Panc1 (cell line): ENCODE data around the gene RHEB. TPM values are rescaled to one million over a fixed set of nuclear protein-coding genes. Genes with fewer than 3 reads are reported as not detected.

ENCODE experiments used
- ATAC-seq: fragments of 200-7000 bp; cut with Tn5 transposase; 2 replicates; pipeline ENCODE4 v1.9.1; 2020; ENCODE audit warnings: mild to moderate bottlenecking, moderate library complexity
- BruUV-seq: library from RNA; stranded (reverse); fragments of 400-500 nt; replicated peaks from 2 replicates; lab custom pipeline; 2021; lab: Mats Ljungman, UMichigan
- CTCF ChIA-PET: fragments of 300-600 bp; sonication (Branson Sonifier 250); formaldehyde crosslinking; loops from one replicate; lab custom pipeline; 2022; ENCODE audit warnings: antibody characterized with exemption; lab: Charles Lee
- POLR2A ChIA-PET: fragments of 300-600 bp; sonication (Branson Sonifier 250); formaldehyde crosslinking; loops from one replicate; lab custom pipeline; 2022; ENCODE audit warnings: antibody characterized with exemption; lab: Charles Lee
- DNase-seq: peaks from one replicate; pipeline ENCODE4 v3.0.0-alpha.2; 2010; ENCODE audit warnings: low read depth, low spot score
- H3K27ac ChIP-seq: 2 replicates; pipeline ENCODE4 v1.5.1; 2011; ENCODE audit warnings: mild to moderate bottlenecking, low read length, inconsistent platforms
- H3K27me3 ChIP-seq: fragments of 200-500 bp; sonication (Bioruptor generic); 2 replicates; pipeline ENCODE4 v1.6.0; 2014; ENCODE audit warnings: low read length, inconsistent platforms; ENCODE audit not compliant: control insufficient read depth, insufficient read depth
- H3K36me3 ChIP-seq: fragments of 200-500 bp; sonication (Bioruptor generic); 2 replicates; pipeline ENCODE4 v1.5.1; 2014; ENCODE audit warnings: inconsistent platforms, mild to moderate bottlenecking, low read length, moderate library complexity; ENCODE audit not compliant: control insufficient read depth, insufficient read depth
- H3K4me1 ChIP-seq: 2 replicates; pipeline ENCODE4 v1.5.1; 2011; ENCODE audit warnings: inconsistent platforms, mild to moderate bottlenecking, low read length, moderate library complexity; ENCODE audit not compliant: control insufficient read depth, insufficient read depth
- H3K4me3 ChIP-seq, 2 experiments: 2 replicates each; pipeline ENCODE4 v1.5.1; 2011 to 2012; ENCODE audit warnings: low read depth in 2 of 2, low read length in 2 of 2, mild to moderate bottlenecking in 2 of 2, inconsistent platforms in 1 of 2, moderate library complexity in 1 of 2
- H3K9me3 ChIP-seq: fragments of 200-500 bp; sonication (Bioruptor generic); 2 replicates; pipeline ENCODE4 v1.5.1; 2014; ENCODE audit warnings: low read depth, mild to moderate bottlenecking, inconsistent platforms, low read length, moderate library complexity; ENCODE audit not compliant: control insufficient read depth, insufficient read depth
- CTCF ChIP-seq: fragments of 450-650 bp; IDR thresholded peaks from 2 replicates; pipeline ENCODE4 v1.5.1; 2017; ENCODE audit warnings: mild to moderate bottlenecking
- POLR2AphosphoS5 ChIP-seq: IDR thresholded peaks from 2 replicates; pipeline ENCODE4 v1.6.1; 2012; ENCODE audit warnings: mild to moderate bottlenecking, low read depth, low read length, moderate library complexity
- REST ChIP-seq, 2 experiments: IDR thresholded peaks; 2 replicates each; pipeline ENCODE4 v1.6.1; 2011 to 2012; ENCODE audit warnings: low read depth in 2 of 2, control low read depth in 1 of 2, low read length in 1 of 2, mild to moderate bottlenecking in 1 of 2, moderate library complexity in 1 of 2; ENCODE audit not compliant: insufficient read depth in 1 of 2
- SIN3A ChIP-seq: IDR thresholded peaks from 2 replicates; pipeline ENCODE4 v1.6.1; 2012; ENCODE audit warnings: low read depth, mild to moderate bottlenecking, low read length, moderate library complexity, borderline replicate concordance; ENCODE audit not compliant: insufficient read depth
- TCF7L2 ChIP-seq: IDR thresholded peaks from 2 replicates; pipeline ENCODE4 v1.6.1; 2011; ENCODE audit warnings: mild to moderate bottlenecking, low read depth, low read length, inconsistent platforms
- in situ Hi-C: cut with HindIII; loops from 2 replicates; pipeline ENCODE4 v1.10.0; 2016; ENCODE audit warnings: low sequenced_read_pairs, low pct_unique_long_range_greater_than_20kb
- intact Hi-C: fragments of 100-400 bp; cut with micrococcal nuclease; formaldehyde crosslinking; loops from one replicate; pipeline ENCODE4 v1.10.0; 2022; ENCODE audit not compliant: unreplicated experiment
- total RNA-seq: library from RNA; stranded (reverse); gene quantifications from one replicate; pipeline ENCODE4 v1.2.1, GENCODE V29; 2021; ENCODE audit not compliant: unreplicated experiment

RHEB gene
- total RNA-seq, 1 experiment from 2014 or later = 259 TPM

GRCh38 chr7:151429237-151429559 is 90.5 kb downstream of the RHEB start:
- no peaks in the 10 kb centered on the region for H3K27me3 ChIP-seq
- no peaks in the 10 kb centered on the region for H3K36me3 ChIP-seq
- H3K4me3 ChIP-seq = no peak overlapping the region
- CTCF ChIA-PET = no interaction called here
- no peaks in the 10 kb centered on the region for H3K9me3 ChIP-seq
- no TSS peak for BruUV-seq
- POLR2A ChIA-PET = no interaction called here
- DNase-seq (no peak), ATAC-seq (no peak)
- intact Hi-C loops (no loop called here), in situ Hi-C loops (no loop called here)
- peaks cover 42% of the 10 kb centered on the region for H3K4me1 ChIP-seq
- TF ChIP-seq CTCF (no peak), TCF7L2 (no peak), REST (IDR thresholded peaks at IDR 0.05; ENCODE audit: insufficient read depth in 1 of 2, low read depth in 2 of 2, low read length in 1 of 2) (no peak), SIN3A (no peak), POLR2AphosphoS5 (no peak)
- peak overlapping the region; percentile 74 for H3K27ac ChIP-seq

- Histone ChIP-seq H3K36me3 (no peaks in the 10 kb centered on the region), H3K4me1 (peaks cover 42% of the 10 kb centered on the region), H3K27me3 (no peaks in the 10 kb centered on the region), H3K27ac (peak overlapping the region; percentile 74), H3K9me3 (no peaks in the 10 kb centered on the region), H3K4me3 (no peak overlapping the region)
- DNase-seq (no peak), ATAC-seq (no peak)
- ChIA-PET POLR2A (no interaction called here), CTCF (no interaction called here)
- intact Hi-C loops = no loop called here
- TF ChIP-seq SIN3A = no peak
- no peak for TF ChIP-seq REST (IDR thresholded peaks at IDR 0.05; ENCODE audit: insufficient read depth in 1 of 2, low read depth in 2 of 2, low read length in 1 of 2)
- no peak for TF ChIP-seq CTCF
- in situ Hi-C loops = no loop called here
- BruUV-seq = no TSS peak
Measured at GRCh38 chr7:151428378-151429236, 91.1 kb downstream of the RHEB start.
